VCaP (cell line): ENCODE measurements around the gene DDX4.

Experiments used
- H3K27ac ChIP-seq: fragments of 450-650 bp; 2 replicates; pipeline ENCODE4 v1.5.1; 2017
- TF ChIP-seq, protein P1 (sequence below): fragments of 450-650 bp; conservative IDR thresholded peaks from 2 replicates; pipeline ENCODE4 v1.5.1; 2017; ENCODE audit warnings: mild to moderate bottlenecking, moderate library complexity

DDX4 gene

DNA sequence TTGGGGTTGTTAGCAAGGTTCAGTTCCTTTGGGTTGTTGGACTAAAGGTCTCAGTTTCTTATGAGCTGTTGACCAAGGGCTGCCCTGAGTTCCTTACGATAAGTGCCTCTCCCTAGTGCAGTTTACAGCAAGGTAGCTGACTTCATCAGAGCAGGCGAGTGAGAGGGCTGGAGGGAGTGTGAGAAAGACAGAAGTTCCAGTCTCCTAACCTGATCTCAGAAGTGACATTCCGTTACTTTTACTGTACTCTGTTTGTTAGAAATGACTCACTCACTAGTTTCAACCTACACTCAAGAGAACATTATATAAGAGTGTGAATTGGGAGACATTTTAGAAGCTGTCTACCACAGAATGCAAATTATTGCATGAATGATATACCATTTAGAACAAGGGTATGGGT lies 92.1 kb downstream of the DDX4 start:
- no peak overlapping the region for H3K27ac ChIP-seq
- TF ChIP-seq, protein P1, sequence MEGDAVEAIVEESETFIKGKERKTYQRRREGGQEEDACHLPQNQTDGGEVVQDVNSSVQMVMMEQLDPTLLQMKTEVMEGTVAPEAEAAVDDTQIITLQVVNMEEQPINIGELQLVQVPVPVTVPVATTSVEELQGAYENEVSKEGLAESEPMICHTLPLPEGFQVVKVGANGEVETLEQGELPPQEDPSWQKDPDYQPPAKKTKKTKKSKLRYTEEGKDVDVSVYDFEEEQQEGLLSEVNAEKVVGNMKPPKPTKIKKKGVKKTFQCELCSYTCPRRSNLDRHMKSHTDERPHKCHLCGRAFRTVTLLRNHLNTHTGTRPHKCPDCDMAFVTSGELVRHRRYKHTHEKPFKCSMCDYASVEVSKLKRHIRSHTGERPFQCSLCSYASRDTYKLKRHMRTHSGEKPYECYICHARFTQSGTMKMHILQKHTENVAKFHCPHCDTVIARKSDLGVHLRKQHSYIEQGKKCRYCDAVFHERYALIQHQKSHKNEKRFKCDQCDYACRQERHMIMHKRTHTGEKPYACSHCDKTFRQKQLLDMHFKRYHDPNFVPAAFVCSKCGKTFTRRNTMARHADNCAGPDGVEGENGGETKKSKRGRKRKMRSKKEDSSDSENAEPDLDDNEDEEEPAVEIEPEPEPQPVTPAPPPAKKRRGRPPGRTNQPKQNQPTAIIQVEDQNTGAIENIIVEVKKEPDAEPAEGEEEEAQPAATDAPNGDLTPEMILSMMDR: no peak

DNA sequence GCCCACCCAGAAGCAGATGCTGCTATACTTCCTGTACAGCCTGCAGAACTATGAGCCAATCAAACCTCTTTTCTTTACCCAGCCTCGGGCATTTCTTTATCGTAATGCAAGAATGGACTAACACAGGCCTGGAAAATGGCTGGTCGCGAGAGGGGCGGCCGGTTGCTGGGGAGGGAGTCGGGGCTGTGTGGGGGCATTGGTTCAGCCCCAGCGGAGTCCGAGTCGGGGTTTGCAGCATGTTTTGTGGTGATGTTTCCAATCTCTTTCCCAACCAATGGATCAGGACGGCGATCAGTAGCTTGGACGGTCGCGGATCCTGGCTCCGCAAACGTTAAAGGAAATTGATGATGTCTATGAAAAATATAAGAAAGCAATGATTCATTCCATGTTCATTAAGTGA lies 94.6 kb downstream of the DDX4 start:
- no peak overlapping the region for H3K27ac ChIP-seq
- TF ChIP-seq, protein P1: no peak

DNA sequence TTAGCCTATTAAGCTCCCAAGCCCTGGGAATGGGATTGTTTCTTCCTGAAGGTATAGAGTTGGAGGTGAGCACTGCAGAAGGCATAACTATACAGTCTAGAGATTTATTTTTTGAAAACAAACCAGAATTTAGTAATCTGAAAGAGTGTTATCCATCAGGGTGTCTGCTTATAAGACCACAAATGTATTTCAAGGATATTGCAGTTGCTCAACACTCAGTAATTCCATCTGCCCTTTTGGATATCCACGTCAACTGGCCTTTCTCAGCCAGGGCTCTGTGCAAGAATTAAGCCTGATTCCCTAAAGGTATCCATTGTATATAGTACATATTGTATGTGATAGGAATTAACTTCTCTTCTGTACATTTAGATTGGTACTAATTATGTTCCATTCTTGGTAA lies 98.3 kb downstream of the DDX4 start:
- TF ChIP-seq, protein P1: no peak
- no peak overlapping the region for H3K27ac ChIP-seq

DNA sequence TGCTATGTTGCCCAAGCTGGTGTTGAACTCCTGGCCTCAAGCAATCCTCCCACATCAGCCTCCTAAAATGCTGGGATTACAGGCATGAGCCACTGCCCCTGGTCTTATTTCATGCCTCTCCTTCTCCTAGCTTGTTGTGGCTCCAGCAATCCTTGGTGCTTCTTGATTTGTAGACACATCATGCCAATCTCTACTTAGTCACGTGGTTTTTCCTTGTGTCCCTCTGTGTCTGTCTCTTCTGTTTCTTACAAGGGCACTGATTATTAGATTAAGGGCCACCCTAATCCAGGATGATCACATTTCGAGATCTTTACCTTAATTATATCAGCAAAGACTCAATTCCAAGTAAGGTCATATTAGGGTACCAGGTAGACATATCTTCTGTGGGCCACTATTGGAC lies 104.1 kb downstream of the DDX4 start:
- TF ChIP-seq, protein P1: no peak
- no peak overlapping the region for H3K27ac ChIP-seq

DNA sequence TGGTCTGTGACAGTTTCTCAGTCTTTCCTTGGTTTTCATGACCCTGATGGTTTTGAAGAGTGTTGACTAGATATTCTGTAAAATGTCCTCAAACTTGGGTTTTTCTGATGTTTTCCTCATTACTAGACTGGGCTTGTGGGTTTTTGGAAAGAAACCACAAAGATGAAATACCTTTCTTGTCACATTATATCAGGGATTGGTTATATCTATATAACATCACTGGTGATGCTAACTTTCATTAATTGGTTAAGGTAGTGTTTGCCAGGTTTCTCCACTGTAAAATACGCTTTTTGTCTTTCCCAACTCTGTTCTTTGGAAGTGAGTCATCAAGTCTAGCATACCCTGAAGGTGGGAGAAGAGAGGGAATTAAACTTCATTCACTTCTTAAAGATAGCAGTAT lies 110.0 kb downstream of the DDX4 start:
- TF ChIP-seq, protein P1: no peak
- no peak overlapping the region for H3K27ac ChIP-seq

DNA sequence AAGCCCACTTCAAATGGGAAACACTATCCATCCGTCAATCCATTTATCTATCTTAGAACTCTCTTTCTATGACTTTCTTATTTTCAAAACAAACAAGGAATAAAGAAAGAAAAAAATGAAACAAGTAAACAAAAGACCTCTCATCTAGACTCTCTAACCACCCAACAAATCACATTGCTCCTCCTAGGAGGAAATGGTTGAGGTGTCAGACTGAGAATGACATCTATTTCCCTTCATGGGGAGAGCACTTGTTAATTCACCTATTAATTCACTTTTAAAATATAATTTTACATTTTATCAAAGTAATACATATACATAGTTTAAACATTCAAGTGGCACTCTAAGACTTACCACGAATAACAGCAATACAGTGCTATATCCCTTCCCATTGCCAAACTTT lies 110.9 kb downstream of the DDX4 start:
- TF ChIP-seq, protein P1: no peak
- H3K27ac ChIP-seq: no peak overlapping the region

DNA sequence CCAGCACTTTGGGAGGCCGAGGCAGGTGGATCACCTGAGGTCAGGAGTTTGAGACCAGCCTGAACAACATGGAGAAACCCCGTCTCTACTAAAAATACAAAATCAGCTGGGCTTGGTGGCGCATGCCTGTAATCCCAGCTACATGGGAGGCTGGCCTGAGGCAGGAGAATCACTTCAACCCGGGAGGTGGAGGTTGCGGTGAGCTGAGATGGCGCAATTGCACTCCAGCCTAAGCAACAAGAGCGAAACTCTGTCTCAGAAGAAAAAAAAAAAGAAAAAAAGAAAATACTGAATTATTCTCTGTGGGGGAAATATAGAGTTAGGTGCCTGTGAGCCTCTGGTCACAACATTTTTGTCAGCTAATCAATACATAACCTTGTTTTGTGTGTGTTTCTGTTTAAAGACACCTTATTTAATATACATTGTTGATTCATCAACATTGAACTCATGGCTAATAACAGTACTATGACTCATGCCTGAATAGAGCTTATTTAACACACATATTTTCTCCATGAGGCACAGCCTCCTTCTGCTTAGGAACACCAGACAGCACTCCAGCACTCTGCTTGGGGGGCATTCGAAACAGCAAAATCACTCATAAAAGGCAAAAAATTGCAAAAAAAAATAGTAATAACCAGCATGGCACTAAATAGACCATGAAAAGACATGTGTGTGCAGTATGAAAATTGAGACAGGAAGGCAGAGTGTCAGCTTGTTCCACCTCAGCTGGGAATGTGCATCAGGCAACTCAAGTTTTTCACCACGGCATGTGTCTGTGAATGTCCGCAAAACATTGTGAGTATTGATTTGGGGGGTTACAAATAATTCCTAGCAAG lies 113.2 kb downstream of the DDX4 start, which contains the start of gene IL31RA:
IL31RA (plus strand) TSS at position 519 of the 836 bp plus-strand sequence; CDS start at position 733, 214 bp downstream.
- no peak within 1 kb of the TSS for H3K27ac ChIP-seq

More for the DNA sequence above, 113.2 kb downstream of the DDX4 start, which contains the start of gene IL31RA:
- TF ChIP-seq, protein P1: no peak
